HG02840 (cell line): ENCODE measurements around the gene IQUB.
"Not testable (repeated sequence)": the region's sequence is repeated elsewhere in the genome, so short reads cannot be mapped to it uniquely, and the experiment has no call there.

ENCODE experiments used
- ATAC-seq: cut with Tn5 transposase; IDR thresholded peaks from one replicate; pipeline ENCODE4 v1.9.1; 2021; ENCODE audit warnings: mild to moderate bottlenecking, moderate library complexity, moderate number of reproducible peaks; ENCODE audit not compliant: unreplicated experiment, low FRiP score

Gene IQUB

GRCh38 chr7:123548406-123548805 is 14.0 kb upstream of the IQUB start:
- no peak for ATAC-seq

GRCh38 chr7:123539871-123540270 is 5.5 kb upstream of the IQUB start:
- no peak for ATAC-seq

GRCh38 chr7:123538897-123539296 is 4.5 kb upstream of the IQUB start:
- no peak for ATAC-seq

DNA sequence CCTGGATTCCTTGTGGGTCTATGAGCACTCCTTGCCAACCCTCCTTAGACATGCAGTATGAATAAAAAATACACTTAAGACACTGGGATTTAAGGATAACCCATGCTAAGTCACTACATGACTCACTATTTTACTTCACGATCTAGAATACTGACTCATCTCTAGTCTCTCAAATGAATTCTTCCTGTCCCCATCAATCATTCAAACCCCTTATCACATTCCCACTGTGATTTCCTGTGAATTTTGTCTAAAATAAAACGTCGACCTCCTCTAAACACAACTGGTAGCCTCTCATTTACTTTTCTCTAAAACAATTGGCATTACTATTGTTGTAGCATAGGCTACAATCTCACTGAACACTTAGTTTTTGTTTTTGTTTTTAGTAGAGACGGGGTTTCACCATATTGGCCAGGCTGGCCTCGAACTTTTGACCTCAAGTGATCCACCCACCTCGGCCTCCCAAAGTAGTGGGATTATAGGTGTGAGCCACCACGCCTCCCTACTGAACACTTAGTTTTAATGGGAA is 3.9 kb upstream of the IQUB start:
- no peak for ATAC-seq

DNA sequence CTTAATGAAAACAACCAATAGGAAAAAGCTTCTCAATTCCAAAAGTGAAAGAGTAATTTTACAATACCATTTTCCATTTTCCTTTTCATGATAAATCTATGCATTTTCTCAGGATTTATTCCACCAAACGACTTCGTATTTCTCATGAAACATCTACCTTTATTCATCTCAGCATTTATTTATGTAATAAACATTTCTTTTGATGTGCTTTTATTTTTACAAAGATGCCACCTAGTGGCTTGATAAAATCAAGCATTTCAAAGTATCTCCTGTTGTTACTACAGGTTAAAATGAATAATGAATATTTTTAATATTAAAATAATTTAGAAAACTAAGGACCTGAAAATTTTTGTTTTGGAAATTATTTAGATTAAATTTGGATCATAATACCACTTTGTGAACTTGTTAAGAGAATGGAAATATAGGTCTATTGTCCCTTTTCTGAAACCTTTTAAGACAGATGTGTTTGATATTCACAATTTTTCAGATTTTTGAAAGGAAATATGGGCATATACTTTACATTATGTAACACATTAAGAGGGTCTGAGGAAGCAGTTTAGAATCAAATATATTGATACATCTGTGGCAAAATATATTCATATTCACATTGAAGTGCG is 2.7 kb upstream of the IQUB start:
- ATAC-seq = no peak

DNA sequence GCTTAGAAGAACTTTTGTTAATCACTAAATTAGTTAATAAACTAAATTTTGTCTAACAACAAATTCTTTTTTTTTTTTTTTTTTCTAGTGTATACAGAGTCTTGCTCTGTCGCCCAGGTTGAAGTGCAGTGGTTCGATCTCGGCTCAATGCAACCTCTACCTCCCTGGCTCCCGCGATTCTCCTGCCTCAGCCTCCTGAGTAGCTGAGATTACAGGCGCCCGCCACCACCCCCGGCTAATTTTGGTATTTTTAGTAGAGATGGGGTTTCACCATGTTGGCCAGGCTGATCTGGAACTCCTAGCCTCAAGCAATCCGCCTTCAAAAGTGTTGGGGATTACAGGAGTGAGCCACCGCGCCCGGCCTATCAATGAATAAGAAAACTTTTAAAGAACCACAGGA is 1.1 kb upstream of the IQUB start:
- ATAC-seq = no peak

DNA sequence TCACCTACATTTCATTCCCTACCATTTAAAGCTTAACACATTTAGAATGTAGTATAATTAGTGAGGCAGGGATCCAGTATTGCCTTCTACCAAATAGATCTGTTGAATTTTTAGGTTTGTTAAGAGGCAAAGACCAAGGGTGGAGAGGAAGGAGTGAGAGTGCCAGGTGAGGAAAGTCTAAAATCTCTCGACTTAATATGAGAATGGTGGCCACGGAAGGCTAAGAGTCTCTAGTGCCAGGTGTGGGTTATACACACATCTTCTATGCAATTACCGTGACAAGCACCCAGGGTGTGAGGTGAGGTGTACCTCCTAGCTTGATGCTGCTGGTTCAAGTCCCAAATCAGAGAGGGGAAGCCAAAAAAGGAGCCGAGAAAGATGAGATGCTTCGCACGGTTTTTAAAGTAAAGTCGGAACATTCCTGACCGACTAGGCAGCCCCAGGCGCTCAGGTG is 439 bp downstream of the IQUB start:
- peak; percentile 4 for ATAC-seq

DNA sequence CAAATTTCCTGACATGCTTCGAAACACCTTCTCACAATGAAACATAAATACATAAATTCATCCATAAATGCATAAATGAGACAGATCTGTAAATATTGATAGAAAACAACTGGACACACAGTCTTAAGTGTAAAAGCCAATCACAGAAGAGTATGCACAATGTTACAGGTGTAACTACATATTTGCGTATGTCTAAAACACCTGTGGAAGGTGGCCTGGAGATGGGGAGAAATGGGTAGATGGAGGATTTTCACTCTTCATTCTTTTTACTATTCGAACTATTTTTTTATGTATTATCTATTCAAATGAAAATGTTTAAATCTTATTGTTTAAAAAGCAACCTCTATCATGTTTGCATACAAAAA is 860 bp downstream of the IQUB start:
- no peak for ATAC-seq

GRCh38 chr7:123532788-123533552 is 1.4 kb downstream of the IQUB start:
- peak; percentile 38 for ATAC-seq

- ATAC-seq = not testable (repeated sequence)
These were observed 2.1 kb downstream of the IQUB start for GRCh38 chr7:123532343-123532742.

DNA sequence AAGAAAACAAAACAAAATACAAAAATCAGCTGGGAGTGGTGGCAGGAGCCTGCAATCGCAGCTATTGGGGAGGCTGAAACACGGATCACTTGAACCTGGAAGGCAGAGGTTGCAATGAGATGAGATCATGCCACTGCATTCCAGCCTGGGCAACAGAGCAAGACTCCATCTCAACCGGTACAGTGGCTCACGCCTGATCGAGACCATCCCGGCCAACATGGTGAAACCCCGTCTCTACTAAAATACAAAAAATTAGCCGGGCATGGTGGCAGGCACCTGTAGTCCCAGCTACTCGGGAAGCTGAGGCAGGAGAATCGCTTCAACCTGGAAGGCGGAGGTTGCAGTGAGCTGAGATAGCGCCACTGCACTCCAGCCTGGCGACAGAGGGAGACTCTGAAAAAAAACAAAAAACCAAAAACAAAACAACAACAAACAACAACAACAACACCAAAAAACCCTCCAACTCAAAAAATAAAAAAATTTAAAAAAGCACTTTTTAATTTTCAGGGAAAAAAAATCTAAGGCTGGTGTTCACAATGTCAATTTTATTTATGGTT is 4.3 kb downstream of the IQUB start:
- ATAC-seq = not testable (repeated sequence)

DNA sequence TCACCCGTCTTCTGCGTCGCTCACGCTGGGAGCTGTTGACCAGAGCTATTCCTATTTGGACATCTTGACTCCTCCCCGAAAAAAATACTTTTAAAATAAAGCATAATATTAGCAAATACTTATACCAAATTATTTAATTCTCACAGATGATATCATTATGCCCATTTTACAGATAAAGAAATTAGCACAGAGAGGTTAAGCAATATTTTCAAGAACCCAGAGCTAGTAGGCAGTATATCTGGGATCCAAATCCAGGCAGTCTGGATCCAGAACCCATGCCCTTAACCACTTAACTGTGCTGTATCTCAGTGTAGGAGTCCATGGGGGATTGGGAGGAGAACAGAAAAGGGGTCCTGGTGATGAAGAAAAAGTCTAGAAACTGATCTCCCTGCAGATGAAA is 6.1 kb downstream of the IQUB start:
- no peak for ATAC-seq

GRCh38 chr7:123527712-123528225 is 6.6 kb downstream of the IQUB start:
- not testable (repeated sequence) for ATAC-seq

DNA sequence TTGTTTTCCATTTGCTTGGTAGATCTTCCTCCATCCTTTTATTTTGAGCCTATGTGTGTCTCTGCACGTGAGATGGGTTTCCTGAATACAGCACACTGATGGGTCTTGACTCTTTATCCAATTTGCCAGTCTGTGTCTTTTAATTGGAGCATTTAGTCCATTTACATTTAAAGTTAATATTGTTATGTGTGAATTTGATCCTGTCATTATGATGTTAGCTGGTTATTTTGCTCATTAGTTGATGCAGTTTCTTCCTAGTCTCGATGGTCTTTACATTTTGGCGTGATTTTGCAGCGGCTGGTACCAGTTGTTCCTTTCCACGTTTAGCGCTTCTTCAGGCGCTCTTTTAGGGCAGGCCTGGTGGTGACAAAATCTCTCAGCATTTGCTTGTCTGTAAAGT is 7.9 kb downstream of the IQUB start:
- ATAC-seq = not testable (repeated sequence)

- no peak for ATAC-seq
These were observed 12.3 kb downstream of the IQUB start for GRCh38 chr7:123522066-123522465.

DNA sequence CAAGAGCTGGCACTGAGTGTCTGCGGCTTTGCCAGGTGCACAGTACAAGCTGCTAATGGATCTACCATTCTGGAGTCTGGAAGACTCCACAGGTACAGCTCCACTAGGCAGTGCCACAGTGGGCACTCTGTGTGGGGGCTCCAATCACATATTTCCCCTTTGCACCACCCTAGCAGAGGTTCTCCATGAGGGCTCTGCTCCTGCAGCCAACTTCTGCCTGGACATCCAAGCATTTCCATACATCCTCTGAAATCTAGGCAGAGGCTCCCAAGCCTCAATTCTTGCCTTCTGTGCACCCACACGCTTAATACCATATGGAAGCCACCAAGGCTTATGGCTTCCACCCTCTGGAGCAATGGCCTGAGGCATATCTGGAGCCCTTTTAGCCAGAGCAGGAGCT is 29.2 kb downstream of the IQUB start:
- ATAC-seq = no peak

GRCh38 chr7:123502201-123502600 is 32.2 kb downstream of the IQUB start:
- ATAC-seq = no peak

DNA sequence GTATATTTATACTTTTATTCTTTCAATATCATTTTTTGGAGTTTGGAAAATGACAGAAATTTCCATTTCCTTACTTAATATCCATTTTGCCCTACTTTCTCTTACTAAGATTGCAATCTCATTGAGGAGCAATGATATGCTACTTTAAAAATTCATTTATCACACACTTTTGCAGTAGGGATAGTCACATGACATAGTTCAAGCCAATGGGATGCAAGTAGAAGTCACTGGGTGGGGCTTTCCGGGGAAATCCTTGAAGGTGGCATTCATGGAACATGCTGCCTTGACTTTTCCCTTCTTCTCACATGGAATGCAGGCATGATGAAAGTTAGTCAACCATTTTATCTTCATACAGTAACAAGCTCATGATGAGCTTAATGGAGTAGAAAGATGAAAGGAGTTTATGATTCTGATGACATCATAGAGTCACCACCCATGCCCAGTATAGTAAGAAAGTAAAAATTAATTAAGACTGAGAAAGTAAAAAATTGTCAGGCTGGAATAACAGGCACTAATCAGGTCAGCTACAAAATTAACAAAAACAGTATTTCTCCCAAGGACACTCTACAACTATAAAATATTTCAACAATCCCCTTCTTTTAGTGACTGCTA is 33.4 kb downstream of the IQUB start:
- ATAC-seq = no peak

- ATAC-seq = no peak
These were observed 35.0 kb downstream of the IQUB start for GRCh38 chr7:123499211-123499970.

- no peak for ATAC-seq
These were observed 35.8 kb downstream of the IQUB start for GRCh38 chr7:123498601-123499000.
